ENCODE results near the gene TCAF1. TPM values are rescaled to one million over a fixed set of nuclear protein-coding genes. Genes with fewer than 3 reads are reported as not detected.

Gene TCAF1
- total RNA-seq, 1 experiment from 2014 or later: 58.4 TPM

- Histone ChIP-seq H3K9me3 (ENCODE audit: control insufficient read depth in 1 of 2, insufficient read depth in 1 of 2, low read depth in 1 of 2, low read length in 2 of 2) (no peaks in the 10 kb centered on the region), H3K27ac (ENCODE audit: low read depth, low read length) (no peak overlapping the region), H3K9me2 (ENCODE audit: insufficient read depth) (0 out of 2 replicates have a peak, but pooled peaks cover 2% of the 10 kb centered on the region), H3K4me1 (ENCODE audit: control insufficient read depth in 1 of 2, insufficient read depth in 2 of 2, low read length in 2 of 2) (no peaks in the 10 kb centered on the region), H3K9ac (ENCODE audit: low read length) (no peak overlapping the region), H3K79me2 (ENCODE audit: insufficient read depth, low read length) (no peaks in the 10 kb centered on the region), H3K27me3 (ENCODE audit: insufficient read depth, low read length) (no peaks in the 10 kb centered on the region), H3K4me2 (ENCODE audit: low read length) (no peak overlapping the region), H3K36me3 (ENCODE audit: control insufficient read depth in 1 of 2, insufficient read depth in 2 of 2, low read length in 2 of 2) (no peaks in the 10 kb centered on the region), H4K20me1 (ENCODE audit: insufficient read depth) (no peaks in the 10 kb centered on the region), H3K4me3 (replicated peaks in 1 of 2; ENCODE audit: low read depth in 1 of 2, low read length in 2 of 2) (no peak overlapping the region), H2AFZ (ENCODE audit: low read depth, low read length, poor library complexity, severe bottlenecking) (no peak overlapping the region)
- RAD21 ChIA-PET (ENCODE audit: low non-redundant PET in 1 of 2, low total read pairs in 2 of 2, uncharacterized antibody in 2 of 2, unreplicated experiment in 2 of 2): no interaction called here
- intact Hi-C loops (cut with micrococcal nuclease): no loop called here
- ATAC-seq: no peak
- no peak for TF ChIP-seq CEBPB (IDR thresholded peaks at IDR 0.05; ENCODE audit: low read depth)
- no peak for TF ChIP-seq YY1 (IDR thresholded peaks at IDR 0.05; ENCODE audit: extremely low read depth, insufficient replicate concordance, low read depth, low read length)
- TF ChIP-seq MAX (IDR thresholded peaks at IDR 0.05): no peak
- TF ChIP-seq EGR1 (IDR thresholded peaks at IDR 0.05; ENCODE audit: low read depth): no peak
- TF ChIP-seq REST (IDR thresholded peaks at IDR 0.05; ENCODE audit: low read depth): no peak
- TF ChIP-seq ZNF274 (IDR thresholded peaks at IDR 0.05; ENCODE audit: low read depth, low read length): no peak
- no peak for TF ChIP-seq ELF1 (IDR thresholded peaks at IDR 0.05; ENCODE audit: borderline replicate concordance, low read depth)
- TF ChIP-seq ZFX (IDR thresholded peaks at IDR 0.05): no peak
- TF ChIP-seq SRF (IDR thresholded peaks at IDR 0.05; ENCODE audit: low read depth): no peak
- TF ChIP-seq TCF7L2 (IDR thresholded peaks at IDR 0.05; ENCODE audit: borderline replicate concordance, extremely low read depth, insufficient read depth, insufficient read length): no peak
- no peak for TF ChIP-seq CBX3 (IDR thresholded peaks at IDR 0.05; ENCODE audit: low read depth)
- no peak for TF ChIP-seq FOSL1 (IDR thresholded peaks at IDR 0.05; ENCODE audit: low read depth)
- no peak for TF ChIP-seq SP1 (IDR thresholded peaks at IDR 0.05; ENCODE audit: low read depth)
- TF ChIP-seq CTCF (IDR thresholded peaks at IDR 0.05 in 2 of 3, conservative IDR thresholded peaks at IDR 0.05 in 1 of 3; ENCODE audit: borderline replicate concordance in 1 of 3, insufficient read depth in 1 of 3, low read depth in 2 of 3, low read length in 2 of 3): no peak
- TF ChIP-seq POLR2A (IDR thresholded peaks at IDR 0.05; ENCODE audit: borderline replicate concordance, extremely low read depth, insufficient read depth, insufficient read length): no peak
- TF ChIP-seq RAD21 (IDR thresholded peaks at IDR 0.05; ENCODE audit: low read depth): no peak
- TF ChIP-seq EZH2phosphoT487 (IDR thresholded peaks at IDR 0.05; ENCODE audit: borderline replicate concordance): no peak
- TF ChIP-seq EZH2 (IDR thresholded peaks at IDR 0.05): no peak
- no peak for TF ChIP-seq ATF3 (IDR thresholded peaks at IDR 0.05)
- TF ChIP-seq POLR2AphosphoS5 (IDR thresholded peaks at IDR 0.05; ENCODE audit: low read depth, low read length): no peak
- no peak for DNase-seq (ENCODE audit: low read depth, low spot score)
- POLR2A ChIA-PET: no interaction called here
- no TSS peak for BruUV-seq (replicated peaks)
- CTCF ChIA-PET: interaction anchor here (1.4 kb wide), 1 partner anchor 37 kb away, joined by 3 read pairs; no protein-coding TSS in a partner anchor
Measured at GRCh38 chr7:143929224-143929920, 27.4 kb upstream of the TCAF1 start.
